Measurements from ENCODE around the gene SYNE1.
"Not testable (repeated sequence)": the region's sequence is repeated elsewhere in the genome, so short reads cannot be mapped to it uniquely, and the experiment has no call there.

The SYNE1 gene

GRCh38 chr6:152502421-152503188, 134.6 kb downstream of the SYNE1 start:
- TF ChIP-seq CTCF (conservative IDR thresholded peaks at IDR 0.05) = no peak
- TF ChIP-seq ZFX (IDR thresholded peaks at IDR 0.05) = no peak
- no peak overlapping the region for H3K27ac ChIP-seq

- no peak overlapping the region for H3K27ac ChIP-seq
- no peak for TF ChIP-seq CTCF (conservative IDR thresholded peaks at IDR 0.05)
- no peak for TF ChIP-seq ZFX (IDR thresholded peaks at IDR 0.05)
Observed at GRCh38 chr6:152499931-152500330, 137.2 kb downstream of the SYNE1 start.

- no peak overlapping the region for H3K27ac ChIP-seq
- TF ChIP-seq CTCF (conservative IDR thresholded peaks at IDR 0.05) (no peak), ZFX (IDR thresholded peaks at IDR 0.05) (no peak)
Observed at GRCh38 chr6:152496731-152497130, 140.4 kb downstream of the SYNE1 start.

- not testable (repeated sequence) for H3K27ac ChIP-seq
Observed at GRCh38 chr6:152495456-152495855, 141.7 kb downstream of the SYNE1 start.

DNA sequence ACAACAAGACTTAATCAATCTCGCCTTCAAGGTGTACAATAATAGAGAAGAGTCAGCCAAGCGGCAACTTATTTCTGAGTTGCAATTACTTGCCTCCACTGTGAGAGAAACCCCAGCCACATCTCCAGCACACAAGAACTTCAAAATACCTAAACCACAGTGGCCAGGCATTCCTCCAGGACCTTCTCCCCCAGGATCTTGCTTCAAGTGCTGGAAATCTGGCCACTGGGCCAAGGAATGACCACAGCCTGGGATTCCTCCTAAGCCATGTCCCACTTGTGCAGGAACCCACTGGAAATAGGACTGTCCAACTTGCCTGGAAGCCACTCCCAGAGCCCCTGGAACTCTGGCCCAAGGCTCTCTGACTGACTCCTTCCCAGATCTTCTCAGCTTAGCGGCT, 144.9 kb downstream of the SYNE1 start:
- not testable (repeated sequence) for H3K27ac ChIP-seq

DNA sequence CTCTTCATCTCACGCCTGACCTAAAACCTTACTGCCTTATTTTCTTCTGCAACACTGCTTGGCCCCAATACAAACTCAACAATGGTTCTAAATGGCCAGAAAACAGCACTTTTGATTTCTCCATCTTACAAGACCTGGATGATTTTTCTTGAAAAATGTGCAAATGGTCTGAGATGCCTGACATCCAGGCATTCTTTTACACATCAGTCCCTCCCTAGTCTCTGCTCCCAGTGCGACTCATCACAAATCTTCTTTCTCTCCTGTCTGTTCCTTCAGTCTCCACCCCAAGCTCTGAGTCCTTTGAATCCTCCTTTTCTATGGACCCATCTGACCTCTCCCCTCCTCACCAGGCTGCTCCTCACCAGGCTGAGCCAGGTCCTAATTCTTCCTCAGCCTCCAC, 145.7 kb downstream of the SYNE1 start:
- H3K27ac ChIP-seq = not testable (repeated sequence)

- not testable (repeated sequence) for H3K27ac ChIP-seq
Observed at GRCh38 chr6:152490971-152491378, 146.2 kb downstream of the SYNE1 start.

GRCh38 chr6:152484806-152485205, 152.4 kb downstream of the SYNE1 start:
- no peak overlapping the region for H3K27ac ChIP-seq
- TF ChIP-seq CTCF (conservative IDR thresholded peaks at IDR 0.05) = no peak
- TF ChIP-seq ZFX (IDR thresholded peaks at IDR 0.05) = no peak

DNA sequence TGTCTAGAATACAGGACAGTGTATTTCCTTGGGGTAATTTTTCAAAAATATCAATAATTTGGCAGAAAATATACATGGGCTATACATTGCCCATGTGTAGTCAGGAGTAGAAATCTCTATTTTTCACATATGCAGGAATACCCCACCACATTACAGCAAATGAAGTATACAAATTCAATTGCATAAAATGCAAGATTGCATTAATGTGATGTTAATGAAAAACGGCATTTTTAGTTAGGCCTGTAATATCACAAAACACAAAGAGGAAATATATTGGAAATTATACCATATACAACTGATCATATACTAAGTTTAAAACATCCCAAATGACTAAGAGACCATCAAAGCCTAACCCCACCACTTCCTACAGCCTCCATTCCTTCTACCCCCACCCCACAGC, 154.9 kb downstream of the SYNE1 start:
- H3K27ac ChIP-seq = no peak overlapping the region
- TF ChIP-seq CTCF (conservative IDR thresholded peaks at IDR 0.05) (no peak), ZFX (IDR thresholded peaks at IDR 0.05) (no peak)

Measured in C4-2B (cell line).